MM.1S (cell line): ENCODE measurements around the gene SUDS3.

Experiments
- DNase-seq: peaks from one replicate; pipeline ENCODE4 v3.0.0-alpha.2; 2015
- H2AFZ ChIP-seq: fragments of 300-600 bp; sonication (generic); 2 replicates; pipeline ENCODE4 v1.6.0; 2016; ENCODE audit warnings: antibody characterized with exemption, low read length
- H3F3A ChIP-seq: fragments of 300-600 bp; sonication (generic); 2 replicates; pipeline ENCODE4 v1.6.1; 2016; ENCODE audit warnings: mild to moderate bottlenecking, antibody characterized with exemption, low read length, moderate library complexity, mixed read lengths; ENCODE audit not compliant: insufficient read depth
- H3K27ac ChIP-seq: fragments of 300-600 bp; sonication (generic); 2 replicates; pipeline ENCODE4 v1.5.1; 2016; ENCODE audit warnings: mild to moderate bottlenecking, low read length
- H3K27me3 ChIP-seq: fragments of 300-600 bp; sonication (generic); replicated peaks from 2 replicates; pipeline ENCODE4 v1.6.0; 2016; ENCODE audit warnings: low read length; ENCODE audit not compliant: insufficient read depth
- H3K36me3 ChIP-seq: fragments of 300-600 bp; sonication (generic); replicated peaks from 2 replicates; pipeline ENCODE4 v1.6.1; 2016; ENCODE audit warnings: mild to moderate bottlenecking, low read length, mixed read lengths; ENCODE audit not compliant: insufficient read depth
- H3K4me1 ChIP-seq: fragments of 300-600 bp; sonication (generic); 2 replicates; pipeline ENCODE4 v1.6.1; 2016; ENCODE audit warnings: low read length, mixed read lengths
- H3K4me2 ChIP-seq: fragments of 300-600 bp; sonication (generic); 2 replicates; pipeline ENCODE4 v1.6.0; 2016; ENCODE audit warnings: low read depth, low read length
- H3K4me3 ChIP-seq: fragments of 300-600 bp; sonication (generic); 2 replicates; pipeline ENCODE4 v1.5.1; 2016; ENCODE audit warnings: low read length, mixed read lengths
- H3K79me2 ChIP-seq: fragments of 300-600 bp; sonication (generic); 2 replicates; pipeline ENCODE4 v1.6.1; 2016; ENCODE audit warnings: mixed run types, low read length, mixed read lengths
- H3K9ac ChIP-seq: fragments of 300-600 bp; sonication (generic); 2 replicates; pipeline ENCODE4 v1.6.1; 2016; ENCODE audit warnings: low read length, mixed read lengths
- H3K9me2 ChIP-seq: fragments of 300-600 bp; sonication (generic); replicated peaks from 2 replicates; pipeline ENCODE4 v1.6.1; 2016; ENCODE audit warnings: mild to moderate bottlenecking, low read length, mixed read lengths; ENCODE audit not compliant: insufficient read depth
- H3K9me3 ChIP-seq: fragments of 300-600 bp; sonication (generic); replicated peaks from 2 replicates; pipeline ENCODE4 v1.6.1; 2016; ENCODE audit warnings: mild to moderate bottlenecking, low read length, mixed read lengths; ENCODE audit not compliant: insufficient read depth
- H4K20me1 ChIP-seq: fragments of 300-600 bp; sonication (generic); 2 replicates; pipeline ENCODE4 v1.6.1; 2016; ENCODE audit warnings: mild to moderate bottlenecking, low read length, moderate library complexity, mixed read lengths; ENCODE audit not compliant: insufficient read depth
- EZH2 ChIP-seq: fragments of 300-600 bp; sonication (generic); optimal IDR thresholded peaks from 2 replicates; pipeline ENCODE3; 2017; ENCODE audit warnings: low read depth, mild to moderate bottlenecking, antibody characterized with exemption, low read length, mixed read lengths
- EZH2phosphoT487 ChIP-seq: fragments of 300-600 bp; sonication (generic); IDR thresholded peaks from 2 replicates; pipeline ENCODE4 v1.6.1; 2018; ENCODE audit warnings: antibody characterized with exemption, low read length
- TF ChIP-seq, protein P1 (sequence below): fragments of 300-600 bp; sonication (generic); IDR thresholded peaks from 2 replicates; pipeline ENCODE4 v1.5.1; 2016; ENCODE audit warnings: antibody characterized with exemption, low read length, mixed read lengths

The SUDS3 gene

DNA sequence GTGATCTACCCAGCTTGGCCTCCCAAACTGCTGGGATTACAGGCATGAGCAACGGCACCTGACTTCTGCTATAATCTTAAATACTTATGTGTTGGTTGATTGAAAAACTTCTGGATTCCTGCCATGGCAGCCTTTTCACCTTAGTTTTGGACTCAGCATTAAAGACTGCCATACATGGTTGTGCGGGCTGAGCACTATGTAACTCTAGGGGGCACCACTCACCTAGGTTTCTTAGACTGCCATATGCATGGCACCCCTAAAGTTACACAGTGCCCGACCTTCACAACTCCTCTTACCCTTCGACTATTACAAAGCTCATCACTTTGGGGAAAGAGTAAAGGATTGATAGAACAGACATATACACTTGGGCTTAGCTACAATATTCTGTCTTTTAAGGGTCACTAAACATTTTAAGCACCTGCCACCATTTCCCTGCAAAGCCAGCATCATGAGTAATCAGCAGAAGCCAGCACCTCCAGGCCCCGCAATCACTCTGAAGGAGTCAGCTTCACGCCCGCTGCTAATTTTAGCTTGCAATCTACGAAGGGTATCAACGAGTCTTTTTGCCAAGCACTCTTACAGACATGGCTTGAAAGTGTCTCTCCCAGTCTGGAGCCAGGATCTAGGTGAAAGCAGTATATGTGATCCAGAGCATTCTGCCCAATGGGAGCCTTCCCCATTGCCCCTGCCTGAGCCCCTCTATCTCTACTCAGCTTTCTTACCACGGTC is 59.8 kb downstream of the SUDS3 start:
- DNase-seq: no peak
- Histone ChIP-seq H3K9ac (no peak overlapping the region), H2AFZ (no peak overlapping the region), H3K79me2 (no peaks in the 10 kb centered on the region), H3K36me3 (no peaks in the 10 kb centered on the region), H3K9me3 (no peaks in the 10 kb centered on the region), H3F3A (no peaks in the 10 kb centered on the region), H4K20me1 (no peaks in the 10 kb centered on the region), H3K4me2 (no peak overlapping the region), H3K9me2 (no peaks in the 10 kb centered on the region), H3K27ac (no peak overlapping the region), H3K4me3 (no peak overlapping the region), H3K27me3 (no peaks in the 10 kb centered on the region), H3K4me1 (no peaks in the 10 kb centered on the region)
- TF ChIP-seq EZH2 (no peak), EZH2phosphoT487 (no peak)
- TF ChIP-seq, protein P1, sequence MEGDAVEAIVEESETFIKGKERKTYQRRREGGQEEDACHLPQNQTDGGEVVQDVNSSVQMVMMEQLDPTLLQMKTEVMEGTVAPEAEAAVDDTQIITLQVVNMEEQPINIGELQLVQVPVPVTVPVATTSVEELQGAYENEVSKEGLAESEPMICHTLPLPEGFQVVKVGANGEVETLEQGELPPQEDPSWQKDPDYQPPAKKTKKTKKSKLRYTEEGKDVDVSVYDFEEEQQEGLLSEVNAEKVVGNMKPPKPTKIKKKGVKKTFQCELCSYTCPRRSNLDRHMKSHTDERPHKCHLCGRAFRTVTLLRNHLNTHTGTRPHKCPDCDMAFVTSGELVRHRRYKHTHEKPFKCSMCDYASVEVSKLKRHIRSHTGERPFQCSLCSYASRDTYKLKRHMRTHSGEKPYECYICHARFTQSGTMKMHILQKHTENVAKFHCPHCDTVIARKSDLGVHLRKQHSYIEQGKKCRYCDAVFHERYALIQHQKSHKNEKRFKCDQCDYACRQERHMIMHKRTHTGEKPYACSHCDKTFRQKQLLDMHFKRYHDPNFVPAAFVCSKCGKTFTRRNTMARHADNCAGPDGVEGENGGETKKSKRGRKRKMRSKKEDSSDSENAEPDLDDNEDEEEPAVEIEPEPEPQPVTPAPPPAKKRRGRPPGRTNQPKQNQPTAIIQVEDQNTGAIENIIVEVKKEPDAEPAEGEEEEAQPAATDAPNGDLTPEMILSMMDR: 0 out of 2 replicates have a peak, but pooled peaks have one; percentile 3

DNA sequence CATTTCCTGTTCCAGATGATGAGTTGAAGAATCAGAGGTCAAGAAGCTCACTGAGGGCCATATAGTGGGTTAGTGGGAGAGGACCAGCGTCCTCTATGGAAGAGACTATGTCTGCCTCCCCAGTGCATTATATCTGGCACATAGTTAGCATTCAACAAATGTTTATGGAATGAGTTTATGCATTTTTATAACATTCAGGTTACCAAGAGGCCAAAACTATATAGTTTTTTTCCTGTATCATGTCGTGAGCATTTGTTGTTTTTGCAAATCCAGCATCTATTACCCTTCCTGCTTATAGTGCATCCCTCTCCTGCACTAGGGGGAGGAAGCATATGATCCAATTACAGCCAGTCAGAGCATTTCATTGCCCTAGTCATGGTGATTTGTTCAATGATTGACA is 60.6 kb downstream of the SUDS3 start:
- H3K4me3 ChIP-seq: no peak overlapping the region
- no peak for DNase-seq

DNA sequence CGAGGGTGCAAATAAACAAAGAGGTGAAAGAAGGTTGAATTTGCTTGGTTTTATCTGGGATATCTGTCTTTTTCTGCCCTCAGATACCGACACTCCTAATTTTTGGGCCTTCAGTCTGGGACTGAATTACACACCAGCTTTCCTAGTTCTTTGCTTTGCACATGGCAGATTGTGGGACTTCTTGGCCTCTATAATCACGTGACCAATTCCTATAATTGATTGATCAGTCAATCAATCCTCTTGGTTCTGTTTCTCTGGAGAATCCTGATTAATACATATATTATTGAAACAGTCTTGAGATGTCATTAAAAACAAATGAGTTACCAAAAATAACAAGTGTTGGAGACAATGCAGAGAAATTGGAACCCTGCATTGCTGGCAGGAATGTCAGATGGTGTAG is 62.7 kb downstream of the SUDS3 start:
- H3K9me3 ChIP-seq: no peaks in the 10 kb centered on the region
- H3K4me1 ChIP-seq: no peaks in the 10 kb centered on the region
- no peaks in the 10 kb centered on the region for H3F3A ChIP-seq
- no peak overlapping the region for H2AFZ ChIP-seq
- no peak overlapping the region for H3K4me2 ChIP-seq
- no peaks in the 10 kb centered on the region for H3K36me3 ChIP-seq
- H4K20me1 ChIP-seq: no peaks in the 10 kb centered on the region
- no peak overlapping the region for H3K27ac ChIP-seq
- H3K27me3 ChIP-seq: no peaks in the 10 kb centered on the region
- no peak overlapping the region for H3K4me3 ChIP-seq
- no peak overlapping the region for H3K9ac ChIP-seq
- H3K9me2 ChIP-seq: no peaks in the 10 kb centered on the region
- no peak for DNase-seq
- no peak for TF ChIP-seq EZH2phosphoT487
- TF ChIP-seq, protein P1: no peak
- TF ChIP-seq EZH2: no peak
- H3K79me2 ChIP-seq: no peaks in the 10 kb centered on the region

More for the DNA sequence above, 60.6 kb downstream of the SUDS3 start:
- H3K27ac ChIP-seq: no peak overlapping the region
- H3F3A ChIP-seq: no peaks in the 10 kb centered on the region
- H3K9me3 ChIP-seq: no peaks in the 10 kb centered on the region
- H2AFZ ChIP-seq: no peak overlapping the region
- no peaks in the 10 kb centered on the region for H3K79me2 ChIP-seq
- no peak for TF ChIP-seq EZH2phosphoT487
- no peak for TF ChIP-seq EZH2
- TF ChIP-seq, protein P1: no peak
- no peaks in the 10 kb centered on the region for H3K4me1 ChIP-seq
- H3K9me2 ChIP-seq: no peaks in the 10 kb centered on the region
- H4K20me1 ChIP-seq: no peaks in the 10 kb centered on the region
- H3K9ac ChIP-seq: no peak overlapping the region
- no peaks in the 10 kb centered on the region for H3K36me3 ChIP-seq
- no peaks in the 10 kb centered on the region for H3K27me3 ChIP-seq
- no peak overlapping the region for H3K4me2 ChIP-seq
